HepG2 (cell line): ENCODE measurements around the gene ARPC1A.

ENCODE experiments used
- ATF1 ChIP-seq: IDR thresholded peaks from 2 replicates; pipeline ENCODE4 v1.6.1; 2016; ENCODE audit warnings: mild to moderate bottlenecking, control low read depth
- CEBPB ChIP-seq: IDR thresholded peaks from 2 replicates; pipeline ENCODE4 v1.6.1; 2011; ENCODE audit warnings: low read depth, low read length, improper control_type of control experiment, borderline replicate concordance
- CHD4 ChIP-seq: fragments of 200-600 bp; sonication (generic); IDR thresholded peaks from 2 replicates; pipeline ENCODE4 v1.7.0; 2017; ENCODE audit warnings: mild to moderate bottlenecking, low read length, borderline replicate concordance
- EZH2 ChIP-seq: conservative IDR thresholded peaks from 2 replicates; pipeline ENCODE4 v1.6.1; 2012; ENCODE audit warnings: mild to moderate bottlenecking, low read depth, low read length, moderate library complexity
- HHEX ChIP-seq: IDR thresholded peaks from 2 replicates; pipeline ENCODE4 v1.6.1; 2016; ENCODE audit warnings: control low read depth
- REPIN1 ChIP-seq: sonication (generic); formaldehyde crosslinking; IDR thresholded peaks from 2 replicates; pipeline ENCODE4 v1.8.0; 2022; ENCODE audit warnings: missing genetic modification reagents, low read depth, mild to moderate bottlenecking, borderline replicate concordance
- ZNF121 ChIP-seq: sonication (generic); formaldehyde crosslinking; IDR thresholded peaks from 2 replicates; pipeline ENCODE4 v1.5.0; 2020; ENCODE audit warnings: mild to moderate bottlenecking, missing genetic modification reagents
- ZNF282 ChIP-seq: fragments of 450-650 bp; IDR thresholded peaks from 2 replicates; pipeline ENCODE4 v1.6.1; 2018; ENCODE audit not compliant: partially characterized antibody
- TF ChIP-seq, protein P1 (sequence below): sonication (generic); formaldehyde crosslinking; IDR thresholded peaks from 2 replicates; pipeline ENCODE4 v1.5.0; 2020; ENCODE audit warnings: mild to moderate bottlenecking, missing genetic modification reagents
- TF ChIP-seq, protein P2 (sequence below): sonication (generic); formaldehyde crosslinking; IDR thresholded peaks from 2 replicates; pipeline ENCODE4 v1.9.0; 2022; ENCODE audit warnings: low read depth, missing genetic modification reagents
- TF ChIP-seq, protein P3 (sequence below): sonication (generic); formaldehyde crosslinking; IDR thresholded peaks from 2 replicates; pipeline ENCODE4 v1.5.0; 2020; ENCODE audit warnings: mild to moderate bottlenecking, missing genetic modification reagents, moderate library complexity

DNA sequence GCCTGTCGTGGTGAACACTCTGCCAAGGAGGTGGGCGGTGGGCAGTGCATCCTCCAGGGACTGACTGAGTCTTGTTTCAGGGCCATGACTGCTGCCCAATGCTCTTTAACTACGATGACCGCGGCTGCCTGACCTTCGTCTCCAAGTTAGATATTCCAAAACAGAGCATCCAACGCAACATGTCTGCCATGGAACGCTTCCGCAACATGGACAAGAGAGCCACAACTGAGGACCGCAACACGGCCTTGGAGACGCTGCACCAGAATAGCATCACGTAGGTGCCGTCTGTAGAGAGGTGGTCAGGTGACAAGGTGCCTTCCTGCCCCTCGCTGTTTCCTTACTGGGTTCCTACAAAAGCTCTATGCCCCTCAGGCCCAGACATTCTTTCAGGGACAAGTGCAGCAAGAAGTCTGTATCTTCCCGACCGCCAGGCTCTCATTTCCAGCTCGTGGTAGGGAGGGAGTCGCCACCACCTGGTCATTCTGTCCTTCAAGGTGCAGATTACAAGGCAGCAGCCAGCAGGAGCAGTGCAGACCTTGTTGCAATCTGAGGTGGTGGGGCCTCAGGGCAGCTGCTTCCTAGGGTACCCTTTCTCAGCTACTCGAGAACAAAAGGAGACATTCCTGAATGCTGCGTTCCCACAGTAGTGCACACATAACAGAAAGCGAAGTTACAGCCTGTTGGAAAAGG lies 33.9 kb downstream of the ARPC1A start:
- TF ChIP-seq, protein P1, sequence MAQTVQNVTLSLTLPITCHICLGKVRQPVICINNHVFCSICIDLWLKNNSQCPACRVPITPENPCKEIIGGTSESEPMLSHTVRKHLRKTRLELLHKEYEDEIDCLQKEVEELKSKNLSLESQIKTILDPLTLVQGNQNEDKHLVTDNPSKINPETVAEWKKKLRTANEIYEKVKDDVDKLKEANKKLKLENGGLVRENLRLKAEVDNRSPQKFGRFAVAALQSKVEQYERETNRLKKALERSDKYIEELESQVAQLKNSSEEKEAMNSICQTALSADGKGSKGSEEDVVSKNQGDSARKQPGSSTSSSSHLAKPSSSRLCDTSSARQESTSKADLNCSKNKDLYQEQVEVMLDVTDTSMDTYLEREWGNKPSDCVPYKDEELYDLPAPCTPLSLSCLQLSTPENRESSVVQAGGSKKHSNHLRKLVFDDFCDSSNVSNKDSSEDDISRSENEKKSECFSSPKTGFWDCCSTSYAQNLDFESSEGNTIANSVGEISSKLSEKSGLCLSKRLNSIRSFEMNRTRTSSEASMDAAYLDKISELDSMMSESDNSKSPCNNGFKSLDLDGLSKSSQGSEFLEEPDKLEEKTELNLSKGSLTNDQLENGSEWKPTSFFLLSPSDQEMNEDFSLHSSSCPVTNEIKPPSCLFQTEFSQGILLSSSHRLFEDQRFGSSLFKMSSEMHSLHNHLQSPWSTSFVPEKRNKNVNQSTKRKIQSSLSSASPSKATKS (CRISPR knock-in tag): no peak
- TF ChIP-seq ZNF121 (CRISPR knock-in tag) (no peak), EZH2 (no peak), CHD4 (no peak), ZNF282 (no peak), CEBPB (no peak), ATF1 (CRISPR knock-in tag) (no peak), REPIN1 (CRISPR knock-in tag) (no peak), HHEX (CRISPR knock-in tag) (no peak)
- TF ChIP-seq, protein P2, sequence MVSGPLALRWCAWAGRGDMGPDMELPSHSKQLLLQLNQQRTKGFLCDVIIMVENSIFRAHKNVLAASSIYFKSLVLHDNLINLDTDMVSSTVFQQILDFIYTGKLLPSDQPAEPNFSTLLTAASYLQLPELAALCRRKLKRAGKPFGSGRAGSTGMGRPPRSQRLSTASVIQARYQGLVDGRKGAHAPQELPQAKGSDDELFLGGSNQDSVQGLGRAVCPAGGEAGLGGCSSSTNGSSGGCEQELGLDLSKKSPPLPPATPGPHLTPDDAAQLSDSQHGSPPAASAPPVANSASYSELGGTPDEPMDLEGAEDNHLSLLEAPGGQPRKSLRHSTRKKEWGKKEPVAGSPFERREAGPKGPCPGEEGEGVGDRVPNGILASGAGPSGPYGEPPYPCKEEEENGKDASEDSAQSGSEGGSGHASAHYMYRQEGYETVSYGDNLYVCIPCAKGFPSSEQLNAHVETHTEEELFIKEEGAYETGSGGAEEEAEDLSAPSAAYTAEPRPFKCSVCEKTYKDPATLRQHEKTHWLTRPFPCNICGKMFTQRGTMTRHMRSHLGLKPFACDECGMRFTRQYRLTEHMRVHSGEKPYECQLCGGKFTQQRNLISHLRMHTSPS: no peak
- TF ChIP-seq, protein P3, sequence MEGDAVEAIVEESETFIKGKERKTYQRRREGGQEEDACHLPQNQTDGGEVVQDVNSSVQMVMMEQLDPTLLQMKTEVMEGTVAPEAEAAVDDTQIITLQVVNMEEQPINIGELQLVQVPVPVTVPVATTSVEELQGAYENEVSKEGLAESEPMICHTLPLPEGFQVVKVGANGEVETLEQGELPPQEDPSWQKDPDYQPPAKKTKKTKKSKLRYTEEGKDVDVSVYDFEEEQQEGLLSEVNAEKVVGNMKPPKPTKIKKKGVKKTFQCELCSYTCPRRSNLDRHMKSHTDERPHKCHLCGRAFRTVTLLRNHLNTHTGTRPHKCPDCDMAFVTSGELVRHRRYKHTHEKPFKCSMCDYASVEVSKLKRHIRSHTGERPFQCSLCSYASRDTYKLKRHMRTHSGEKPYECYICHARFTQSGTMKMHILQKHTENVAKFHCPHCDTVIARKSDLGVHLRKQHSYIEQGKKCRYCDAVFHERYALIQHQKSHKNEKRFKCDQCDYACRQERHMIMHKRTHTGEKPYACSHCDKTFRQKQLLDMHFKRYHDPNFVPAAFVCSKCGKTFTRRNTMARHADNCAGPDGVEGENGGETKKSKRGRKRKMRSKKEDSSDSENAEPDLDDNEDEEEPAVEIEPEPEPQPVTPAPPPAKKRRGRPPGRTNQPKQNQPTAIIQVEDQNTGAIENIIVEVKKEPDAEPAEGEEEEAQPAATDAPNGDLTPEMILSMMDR (CRISPR knock-in tag): no peak
